ENCODE measurements around the gene DMRT1.

DMRT1 gene

DNA sequence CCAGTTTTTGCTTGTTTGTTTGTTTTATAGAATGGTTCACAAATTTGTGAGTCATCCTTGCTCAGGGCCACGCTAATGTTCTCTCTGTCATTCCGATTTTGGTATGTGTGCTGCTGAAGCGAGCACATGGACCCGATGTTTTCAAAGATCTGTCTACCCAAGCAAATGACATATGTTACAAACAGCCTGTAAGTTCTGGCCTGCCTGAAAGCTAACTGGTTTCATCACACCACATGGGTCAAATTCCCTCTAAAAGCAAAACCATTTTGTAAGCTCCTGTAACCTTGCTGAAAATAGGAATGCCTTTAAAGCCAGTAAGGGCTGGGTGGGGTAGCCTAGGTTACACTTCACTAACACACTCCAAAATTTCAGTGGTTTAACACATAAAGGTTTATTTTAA lies 160.3 kb downstream of the DMRT1 start:
- DNase-seq (ENCODE audit: low read depth): peak; percentile 17

DNA sequence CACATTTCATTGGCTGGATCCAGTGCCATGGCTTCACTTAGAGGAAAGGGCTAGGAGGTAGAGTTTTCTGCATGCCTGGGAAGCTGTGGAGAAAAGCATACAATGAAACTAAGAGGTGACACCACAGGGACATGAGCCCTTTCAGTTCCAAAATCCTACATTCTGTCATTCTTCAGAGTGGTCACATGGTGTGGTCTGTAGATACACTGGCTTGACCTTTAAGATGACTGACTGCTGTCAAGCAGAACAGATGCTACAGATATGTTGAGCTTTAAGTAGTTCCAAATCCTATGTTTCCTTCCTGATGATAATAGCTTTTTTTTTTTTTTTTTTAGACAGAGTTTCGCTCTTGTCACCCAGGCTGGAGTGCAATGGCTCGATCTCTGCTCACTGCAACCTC lies 161.2 kb downstream of the DMRT1 start:
- no peak for DNase-seq (ENCODE audit: low read depth)

GRCh38 chr9:1005043-1005667 lies 163.7 kb downstream of the DMRT1 start:
- peak; percentile 48 for DNase-seq (ENCODE audit: low read depth)

- peak; percentile 4 for DNase-seq (ENCODE audit: low read depth)
These were observed 165.8 kb downstream of the DMRT1 start for GRCh38 chr9:1007312-1007711.

DNA sequence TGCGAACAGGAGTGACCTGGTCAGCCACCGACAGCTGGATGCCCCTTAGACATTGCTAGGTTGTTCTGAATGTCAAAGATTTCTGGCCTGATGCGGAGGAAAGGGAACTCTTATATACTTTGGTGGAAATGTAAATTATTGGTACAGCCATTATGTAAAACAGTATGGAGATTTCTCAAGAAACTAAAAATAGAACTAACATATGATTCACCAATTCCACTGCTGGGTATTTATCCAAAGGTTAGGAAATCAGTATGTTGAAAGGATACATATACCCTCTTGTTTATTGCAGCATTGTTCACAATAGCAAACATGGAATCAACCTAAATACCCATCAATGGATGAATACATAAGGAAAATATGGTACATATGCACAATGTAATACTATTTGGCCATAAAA lies 166.7 kb downstream of the DMRT1 start:
- DNase-seq (ENCODE audit: low read depth): peak; percentile 54

GRCh38 chr9:1009101-1009707 lies 167.7 kb downstream of the DMRT1 start:
- DNase-seq (ENCODE audit: low read depth): peak; percentile 49

- no peak for DNase-seq (ENCODE audit: low read depth)
These were observed 171.5 kb downstream of the DMRT1 start for GRCh38 chr9:1013021-1013420.

- no peak for DNase-seq (ENCODE audit: low read depth)
These were observed 172.7 kb downstream of the DMRT1 start for GRCh38 chr9:1014225-1014624.

DNA sequence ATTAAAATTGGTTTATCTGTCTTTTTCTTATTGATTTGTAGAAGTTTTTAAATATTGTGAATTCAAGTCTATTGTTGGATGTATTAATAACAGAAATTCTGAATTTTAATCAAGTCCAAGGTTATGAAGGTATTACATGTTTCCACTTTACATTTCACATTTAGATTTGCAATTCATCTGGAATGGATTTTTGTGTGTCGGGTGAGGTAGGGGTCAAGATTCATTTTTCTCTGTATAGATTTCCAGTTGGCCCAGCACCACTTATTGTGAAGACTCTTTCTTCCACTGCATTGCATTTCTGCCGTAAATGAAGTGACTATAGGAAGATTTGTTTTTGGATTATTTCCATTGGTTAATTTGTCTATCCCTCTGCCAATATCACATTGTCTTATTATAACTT lies 173.1 kb downstream of the DMRT1 start:
- no peak for DNase-seq (ENCODE audit: low read depth)

- no peak for DNase-seq (ENCODE audit: low read depth)
These were observed 176.6 kb downstream of the DMRT1 start for GRCh38 chr9:1018121-1018520.
